ENCODE measurements around the gene ZNF799.
"Not testable (repeated sequence)": the region's sequence is repeated elsewhere in the genome, so short reads cannot be mapped to it uniquely, and the experiment has no call there.

The ZNF799 gene

DNA sequence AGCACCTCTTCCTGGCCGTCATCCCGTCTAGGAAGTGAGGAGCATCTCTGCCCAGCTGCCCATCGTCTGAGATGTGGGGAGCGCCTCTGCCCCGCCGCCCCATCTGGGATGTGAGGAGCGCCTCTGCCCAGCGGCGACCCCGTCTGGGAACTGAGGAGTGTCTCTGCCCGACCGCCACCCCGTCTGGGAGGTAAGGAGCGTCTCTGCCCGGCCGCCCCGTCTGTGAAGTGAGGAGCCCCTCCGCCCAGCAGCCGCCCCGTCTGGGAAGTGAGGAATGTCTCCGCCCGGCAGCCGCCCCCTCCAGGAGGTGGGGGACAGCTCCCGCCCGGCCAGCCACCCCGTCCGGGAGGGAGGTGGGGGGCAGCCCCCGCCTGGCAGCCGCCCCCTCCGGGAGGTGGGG lies 38.8 kb downstream of the ZNF799 start:
- DNase-seq (ENCODE audit: low read depth) = not testable (repeated sequence)

- no peak for DNase-seq (ENCODE audit: low read depth)
Measured at GRCh38 chr19:12353375-12353774, 47.7 kb downstream of the ZNF799 start.

DNA sequence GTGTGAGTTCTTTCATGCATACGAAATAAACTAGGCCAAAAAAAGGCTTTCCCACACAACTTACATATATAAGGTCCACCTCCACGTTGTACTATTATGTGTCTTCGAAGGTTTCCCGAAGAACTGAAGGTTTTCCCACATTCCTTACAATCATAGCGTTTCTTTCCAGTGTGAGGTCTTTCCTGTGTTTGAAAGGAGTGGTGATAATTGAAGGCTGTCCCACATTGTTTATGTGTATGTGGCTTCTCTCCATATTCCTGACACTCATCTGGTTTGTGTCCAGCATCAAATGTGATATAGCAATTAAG lies 50.2 kb downstream of the ZNF799 start:
- DNase-seq (ENCODE audit: low read depth) = no peak

DNA sequence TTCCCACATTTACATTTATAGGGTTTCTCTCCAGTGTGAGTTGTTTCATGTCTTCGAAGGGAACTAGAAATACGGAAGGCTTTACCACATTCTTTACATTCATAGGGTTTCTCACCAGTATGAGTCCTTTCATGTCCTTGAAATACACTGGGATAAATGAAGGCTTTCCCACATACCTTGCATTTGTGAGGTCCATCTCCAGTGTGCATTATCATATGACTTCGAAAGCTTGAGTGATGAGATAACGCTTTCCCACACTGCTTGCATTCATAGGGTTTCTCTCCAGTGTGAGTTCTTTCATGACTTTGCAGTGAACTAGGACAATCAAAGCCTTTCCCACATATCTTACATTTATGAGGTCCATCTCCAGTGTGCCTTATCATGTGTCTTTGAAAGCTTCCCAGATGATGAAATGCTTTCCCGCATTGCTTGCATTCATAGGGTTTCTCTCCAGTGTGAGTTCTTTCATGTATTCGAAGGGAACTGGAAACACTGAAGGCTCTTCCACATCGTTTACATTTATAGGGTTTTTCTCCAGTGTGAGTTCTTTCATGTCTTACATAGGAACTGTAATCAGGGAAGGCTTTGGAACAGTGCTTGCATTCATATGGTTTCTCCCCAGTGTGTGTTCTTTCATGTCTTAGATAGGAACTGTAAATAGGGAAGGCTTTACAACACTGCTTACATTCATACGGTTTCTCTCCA lies 50.7 kb downstream of the ZNF799 start:
- no peak for DNase-seq (ENCODE audit: low read depth)

GRCh38 chr19:12346896-12347295 lies 54.2 kb downstream of the ZNF799 start:
- no peak for DNase-seq (ENCODE audit: low read depth)

- DNase-seq (ENCODE audit: low read depth) = no peak
Measured at GRCh38 chr19:12345197-12345596, 55.9 kb downstream of the ZNF799 start.
